Natural killer cell treated with Interleukin-12 subunit alpha and Interleukin-12 subunit beta and Interleukin-15 and Interleukin-18, amount 100 ng/mL, for 72 hours (primary cell): ENCODE data around the gene AHCYL1. TPM values are rescaled to one million over a fixed set of nuclear protein-coding genes. Genes with fewer than 3 reads are reported as not detected.

Experiments
- ATAC-seq, 2 donors: fragments of 150-1000 bp; cut with Tn5 transposase in 1 of 2; sonication (Bioruptor Pico), chemical (Tn5 transposase) in 1 of 2; 2 replicates each; pipeline ENCODE4 v1.10.0; 2021
- DNase-seq: peaks from one replicate; pipeline ENCODE4 v3.0.0; 2022; ENCODE audit warnings: low spot score
- H3K27ac Mint-ChIP-seq, 2 donors: 1 replicate in 1 of 2; 2 replicates in 1 of 2; pipeline ENCODE4 v1.8.0; 2022; ENCODE audit warnings: mixed read lengths in 2 of 2, mild to moderate bottlenecking in 1 of 2, moderate library complexity in 1 of 2
- H3K27me3 Mint-ChIP-seq, 2 donors: 1 replicate in 1 of 2; 2 replicates in 1 of 2; pipeline ENCODE4 v1.8.0; 2022; ENCODE audit warnings: mixed read lengths in 2 of 2
- H3K36me3 Mint-ChIP-seq: one replicate; pipeline ENCODE4 v1.8.0; 2022; ENCODE audit warnings: mixed read lengths
- H3K4me1 Mint-ChIP-seq, 2 donors: 1 replicate in 1 of 2; 2 replicates in 1 of 2; pipeline ENCODE4 v1.8.0; 2022; ENCODE audit warnings: low read depth in 2 of 2, mixed read lengths in 2 of 2, mild to moderate bottlenecking in 1 of 2
- H3K4me3 Mint-ChIP-seq: one replicate; pipeline ENCODE4 v1.8.0; 2022; ENCODE audit warnings: mixed read lengths
- H3K9me3 Mint-ChIP-seq: 2 replicates; pipeline ENCODE4 v1.8.0; 2022; ENCODE audit warnings: mixed read lengths
- total RNA-seq, 2 donors: library from RNA; stranded (reverse); gene quantifications; one replicate each; pipeline ENCODE4 v1.2.3, GENCODE V29; 2022

AHCYL1 gene
- total RNA-seq, 2 donors from 2014 or later, result 44.8 to 47.8 TPM

GRCh38 chr1:109959974-109960744 is 24.4 kb upstream of the AHCYL1 start:
- no peak overlapping the region for H3K27ac Mint-ChIP-seq
- DNase-seq (no peak), ATAC-seq (no peak)
- H3K4me3 Mint-ChIP-seq, result no peak overlapping the region
- no peaks in the 10 kb centered on the region for H3K36me3 Mint-ChIP-seq
- H3K27me3 Mint-ChIP-seq, result peaks cover 30 to 52% of the 10 kb centered on the region in 2 donors
- no peaks in the 10 kb centered on the region for H3K4me1 Mint-ChIP-seq
- no peaks in the 10 kb centered on the region for H3K9me3 Mint-ChIP-seq

GRCh38 chr1:109960745-109961094 is 23.8 kb upstream of the AHCYL1 start:
- H3K9me3 Mint-ChIP-seq, result no peaks in the 10 kb centered on the region
- DNase-seq, result no peak
- H3K27ac Mint-ChIP-seq, result no peak overlapping the region
- H3K4me3 Mint-ChIP-seq, result no peak overlapping the region
- ATAC-seq, result no peak
- H3K36me3 Mint-ChIP-seq, result no peaks in the 10 kb centered on the region
- H3K4me1 Mint-ChIP-seq, result no peaks in the 10 kb centered on the region
- H3K27me3 Mint-ChIP-seq, result peaks cover 34 to 57% of the 10 kb centered on the region in 2 donors

- DNase-seq (no peak), ATAC-seq (no peak)
- H3K4me1 Mint-ChIP-seq, result no peaks in the 10 kb centered on the region
- no peaks in the 10 kb centered on the region for H3K36me3 Mint-ChIP-seq
- H3K27ac Mint-ChIP-seq, result no peak overlapping the region
- H3K27me3 Mint-ChIP-seq, result peaks cover 36 to 43% of the 10 kb centered on the region in 2 donors
- H3K4me3 Mint-ChIP-seq, result no peak overlapping the region
- H3K9me3 Mint-ChIP-seq, result no peaks in the 10 kb centered on the region
Measured at GRCh38 chr1:109963864-109964263, 20.7 kb upstream of the AHCYL1 start.

GRCh38 chr1:109969146-109969829 is 15.3 kb upstream of the AHCYL1 start:
- Mint-ChIP-seq H3K36me3 (no peaks in the 10 kb centered on the region), H3K9me3 (no peaks in the 10 kb centered on the region), H3K27me3 (peaks cover 18 to 34% of the 10 kb centered on the region in 2 donors), H3K4me1 (no peaks in the 10 kb centered on the region), H3K27ac (no peak overlapping the region), H3K4me3 (no peak overlapping the region)
- ATAC-seq (no peak), DNase-seq (no peak)

- ATAC-seq (no peak), DNase-seq (no peak)
- Mint-ChIP-seq H3K9me3 (no peaks in the 10 kb centered on the region), H3K27me3 (peaks cover 12 to 31% of the 10 kb centered on the region in 2 donors), H3K36me3 (no peaks in the 10 kb centered on the region), H3K4me1 (no peaks in the 10 kb centered on the region), H3K27ac (no peak overlapping the region), H3K4me3 (no peak overlapping the region)
Measured at GRCh38 chr1:109969907-109970306, 14.7 kb upstream of the AHCYL1 start.

GRCh38 chr1:109971559-109971958 is 13.0 kb upstream of the AHCYL1 start:
- DNase-seq (no peak), ATAC-seq (no peak)
- H3K36me3 Mint-ChIP-seq, result no peaks in the 10 kb centered on the region
- H3K4me1 Mint-ChIP-seq, result no peaks in the 10 kb centered on the region
- H3K27ac Mint-ChIP-seq, result no peak overlapping the region
- peaks cover 8 to 22% of the 10 kb centered on the region in 2 donors for H3K27me3 Mint-ChIP-seq
- H3K4me3 Mint-ChIP-seq, result no peak overlapping the region
- H3K9me3 Mint-ChIP-seq, result no peaks in the 10 kb centered on the region

- Mint-ChIP-seq H3K9me3 (no peaks in the 10 kb centered on the region), H3K36me3 (no peaks in the 10 kb centered on the region), H3K4me1 (no peaks in the 10 kb centered on the region), H3K4me3 (no peak overlapping the region), H3K27me3 (peaks cover 22 to 25% of the 10 kb centered on the region in 2 donors), H3K27ac (no peak overlapping the region)
- no peak for ATAC-seq
- no peak for DNase-seq
Measured at GRCh38 chr1:109974191-109974590, 10.4 kb upstream of the AHCYL1 start.

GRCh38 chr1:109975718-109976117 is 8.8 kb upstream of the AHCYL1 start:
- ATAC-seq (no peak), DNase-seq (no peak)

GRCh38 chr1:109976762-109977161 is 7.8 kb upstream of the AHCYL1 start:
- Mint-ChIP-seq H3K9me3 (no peaks in the 10 kb centered on the region), H3K27ac (no peak overlapping the region), H3K4me1 (no peaks in the 10 kb centered on the region), H3K4me3 (no peak overlapping the region), H3K36me3 (no peaks in the 10 kb centered on the region), H3K27me3 (peaks cover 24 to 32% of the 10 kb centered on the region in 2 donors)
- ATAC-seq, result no peak
- no peak for DNase-seq

More at GRCh38 chr1:109975718-109976117, 8.8 kb upstream of the AHCYL1 start:
- H3K4me3 Mint-ChIP-seq, result no peak overlapping the region
- H3K4me1 Mint-ChIP-seq, result no peaks in the 10 kb centered on the region
- peaks cover 26 to 32% of the 10 kb centered on the region in 2 donors for H3K27me3 Mint-ChIP-seq
- no peaks in the 10 kb centered on the region for H3K36me3 Mint-ChIP-seq
- H3K27ac Mint-ChIP-seq, result no peak overlapping the region
- no peaks in the 10 kb centered on the region for H3K9me3 Mint-ChIP-seq

- Mint-ChIP-seq H3K36me3 (no peaks in the 10 kb centered on the region), H3K4me3 (no peak overlapping the region), H3K27ac (no peak overlapping the region), H3K27me3 (peaks cover 24 to 32% of the 10 kb centered on the region in 2 donors), H3K9me3 (no peaks in the 10 kb centered on the region), H3K4me1 (no peaks in the 10 kb centered on the region)
- DNase-seq, result no peak
- ATAC-seq, result no peak
Measured at GRCh38 chr1:109977225-109977624, 7.3 kb upstream of the AHCYL1 start.

- Mint-ChIP-seq H3K36me3 (no peaks in the 10 kb centered on the region), H3K9me3 (no peaks in the 10 kb centered on the region), H3K27ac (no peak overlapping the region), H3K4me3 (no peak overlapping the region), H3K4me1 (no peaks in the 10 kb centered on the region), H3K27me3 (peaks cover 24 to 32% of the 10 kb centered on the region in 2 donors)
- DNase-seq (no peak), ATAC-seq (no peak)
Measured at GRCh38 chr1:109977657-109978378, 6.7 kb upstream of the AHCYL1 start.

- H3K27ac Mint-ChIP-seq, result no peak overlapping the region
Measured at GRCh38 chr1:109978761-109979488, 5.6 kb upstream of the AHCYL1 start.

GRCh38 chr1:109979489-109980091 is 5.0 kb upstream of the AHCYL1 start:
- Mint-ChIP-seq H3K27ac (no peak overlapping the region), H3K4me3 (no peak overlapping the region), H3K27me3 (peaks cover 18 to 32% of the 10 kb centered on the region in 2 donors), H3K4me1 (peaks cover 0 to 4% of the 10 kb centered on the region in 2 donors), H3K9me3 (no peaks in the 10 kb centered on the region), H3K36me3 (no peaks in the 10 kb centered on the region)
- DNase-seq, result no peak
- no peak for ATAC-seq

More at GRCh38 chr1:109978761-109979488, 5.6 kb upstream of the AHCYL1 start:
- no peaks in the 10 kb centered on the region for H3K36me3 Mint-ChIP-seq
- peaks cover 22 to 32% of the 10 kb centered on the region in 2 donors for H3K27me3 Mint-ChIP-seq
- no peak overlapping the region for H3K4me3 Mint-ChIP-seq
- ATAC-seq (peak in 1 of 2 donors; percentile 45), DNase-seq (no peak)
- H3K4me1 Mint-ChIP-seq, result peaks cover 0 to 2% of the 10 kb centered on the region in 2 donors
- no peaks in the 10 kb centered on the region for H3K9me3 Mint-ChIP-seq
